GM12801 (cell line): ENCODE results near the gene CHCHD6.

Source experiments
- CTCF ChIP-seq: IDR thresholded peaks from one replicate; pipeline ENCODE4 v1.5.1; 2011; ENCODE audit warnings: control low read depth; ENCODE audit not compliant: insufficient read length; ENCODE audit errors: extremely low read depth

CHCHD6 gene

GRCh38 chr3:126766653-126767052 lies 62.6 kb downstream of the CHCHD6 start:
- no peak for TF ChIP-seq CTCF

DNA sequence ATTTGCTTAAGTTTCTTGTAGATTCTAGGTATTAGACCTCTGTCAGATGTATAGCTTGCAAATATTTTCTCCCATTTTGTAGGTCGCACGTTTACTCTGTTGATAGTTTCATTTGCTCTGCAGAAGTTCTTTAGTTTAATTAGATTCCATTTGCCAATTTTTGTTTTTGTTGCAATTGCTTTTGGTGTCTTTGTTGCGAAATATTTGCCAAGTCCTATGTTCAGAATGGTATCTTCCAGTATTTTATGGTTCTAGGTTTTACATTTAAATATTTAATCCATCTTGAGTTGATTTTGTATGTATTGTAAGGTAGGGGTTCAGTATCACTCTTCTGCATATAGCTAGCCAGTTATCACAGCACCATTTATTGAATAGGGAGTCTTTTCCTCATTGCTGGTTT lies 64.9 kb downstream of the CHCHD6 start:
- no peak for TF ChIP-seq CTCF

DNA sequence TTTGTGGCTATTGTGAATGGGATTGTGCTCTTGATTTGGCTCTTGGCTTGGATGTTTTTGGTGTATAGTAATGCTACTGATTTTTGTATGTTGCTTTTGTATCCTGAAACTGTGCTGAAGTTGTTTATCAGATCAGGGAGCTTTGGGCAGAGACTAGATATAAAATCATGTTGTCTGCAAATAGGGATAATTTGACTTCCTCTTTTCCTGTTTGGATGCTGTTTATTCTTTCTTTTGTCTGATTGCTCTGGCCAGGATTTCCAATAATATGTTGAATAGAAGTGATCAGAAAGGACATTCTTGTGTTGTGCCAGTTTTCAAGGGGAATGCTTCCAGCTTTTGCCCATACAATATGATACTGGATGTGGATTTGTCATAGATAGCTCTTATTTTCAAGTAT lies 66.1 kb downstream of the CHCHD6 start:
- no peak for TF ChIP-seq CTCF

DNA sequence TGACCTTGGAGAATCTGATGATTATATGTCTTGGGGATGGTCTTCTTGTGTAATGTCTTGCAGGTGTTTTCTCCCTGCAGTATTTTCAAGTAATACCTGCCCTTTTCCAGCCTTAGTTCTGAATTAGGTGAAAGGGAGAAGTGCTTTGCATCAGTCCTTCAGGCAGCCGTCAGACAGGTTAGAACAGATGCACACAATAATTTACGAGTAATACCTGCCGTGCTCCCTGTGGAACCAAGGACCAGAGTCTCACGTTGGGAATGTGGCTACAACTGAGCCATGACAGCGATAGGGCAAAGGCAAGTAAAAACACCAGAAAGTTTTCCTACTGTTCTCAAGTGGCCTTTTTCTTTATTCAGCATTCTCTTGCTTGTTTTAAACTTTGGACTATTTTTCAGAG lies 69.1 kb downstream of the CHCHD6 start:
- no peak for TF ChIP-seq CTCF

DNA sequence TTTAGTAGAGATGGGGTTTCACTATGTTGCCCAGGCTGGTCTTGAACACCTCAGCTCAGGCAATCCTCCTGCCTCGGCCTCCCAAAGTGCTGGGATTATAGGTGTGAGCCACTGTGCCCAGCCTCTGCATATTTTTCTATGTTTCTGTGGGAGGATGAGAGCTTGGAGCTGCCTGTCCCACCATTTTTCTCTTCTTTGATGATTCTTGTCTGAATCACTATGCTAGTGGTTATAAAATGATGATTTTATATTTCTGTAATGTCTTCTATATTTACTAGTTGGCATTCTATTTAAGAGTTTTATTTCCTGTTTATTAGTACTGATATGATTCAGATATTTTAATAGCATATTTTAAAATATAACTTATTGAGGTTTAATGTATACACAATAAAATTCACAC lies 69.7 kb downstream of the CHCHD6 start:
- TF ChIP-seq CTCF, result no peak

GRCh38 chr3:126777366-126777765 lies 73.3 kb downstream of the CHCHD6 start:
- no peak for TF ChIP-seq CTCF

- no peak for TF ChIP-seq CTCF
Measured at GRCh38 chr3:126780666-126781065, 76.6 kb downstream of the CHCHD6 start.

- TF ChIP-seq CTCF, result no peak
Measured at GRCh38 chr3:126781406-126781805, 77.4 kb downstream of the CHCHD6 start.
